WTC11 (cell line): ENCODE data around the gene FGF6. TPM values are rescaled to one million over a fixed set of nuclear protein-coding genes. Genes with fewer than 3 reads are reported as not detected.

Experiments
- ATAC-seq: fragments of 200-7000 bp; cut with Tn5 transposase; 2 replicates; pipeline ENCODE4 v1.10.0; 2021; ENCODE audit warnings: mild to moderate bottlenecking, moderate library complexity
- CTCF ChIA-PET: fragments of 300-600 bp; sonication (Branson Sonifier 250); formaldehyde crosslinking; loops from one replicate; lab custom pipeline; 2021; ENCODE audit warnings: antibody characterized with exemption; lab: Charles Lee
- POLR2A ChIA-PET: fragments of 350-600 bp; sonication (Branson Sonifier 250); formaldehyde crosslinking; loops from one replicate; lab custom pipeline; 2021; ENCODE audit warnings: antibody characterized with exemption; lab: Charles Lee
- DNase-seq: peaks from one replicate; pipeline ENCODE4 v3.0.0; 2021; ENCODE audit warnings: low spot score
- H3K27ac Mint-ChIP-seq: 2 replicates; pipeline ENCODE4 v1.8.0; 2021; ENCODE audit warnings: mixed read lengths
- H3K27me3 Mint-ChIP-seq: 2 replicates; pipeline ENCODE4 v1.8.0; 2021; ENCODE audit warnings: low read depth, mild to moderate bottlenecking, moderate library complexity, mixed read lengths
- H3K36me3 Mint-ChIP-seq: 2 replicates; pipeline ENCODE4 v1.8.0; 2021; ENCODE audit warnings: mixed read lengths
- H3K4me1 Mint-ChIP-seq: 2 replicates; pipeline ENCODE4 v1.8.0; 2022; ENCODE audit warnings: mixed read lengths
- H3K4me3 Mint-ChIP-seq: 2 replicates; pipeline ENCODE4 v1.8.0; 2021; ENCODE audit warnings: mild to moderate bottlenecking, moderate library complexity, mixed read lengths
- H3K9me3 Mint-ChIP-seq: 2 replicates; pipeline ENCODE4 v1.8.0; 2021; ENCODE audit warnings: mixed read lengths
- ATF3 ChIP-seq: sonication (generic); formaldehyde crosslinking; conservative IDR thresholded peaks from 2 replicates; pipeline ENCODE4 v1.8.1; 2022; ENCODE audit warnings: mild to moderate bottlenecking, missing genetic modification reagents
- ATF6 ChIP-seq: sonication (generic); formaldehyde crosslinking; IDR thresholded peaks from 2 replicates; pipeline ENCODE4 v1.8.1; 2023; ENCODE audit warnings: mild to moderate bottlenecking, missing genetic modification reagents
- CBFB ChIP-seq: sonication (generic); formaldehyde crosslinking; IDR thresholded peaks from 2 replicates; pipeline ENCODE4 v1.8.1; 2022; ENCODE audit warnings: mild to moderate bottlenecking, low read depth, missing genetic modification reagents
- CDX4 ChIP-seq: fragments of 250-450 bp; sonication (Bioruptor Pico); IDR thresholded peaks from 2 replicates; pipeline ENCODE4 v1.9.0; 2021; ENCODE audit warnings: moderate library complexity, mild to moderate bottlenecking, inconsistent platforms, borderline replicate concordance
- CREB1 ChIP-seq: sonication (generic); formaldehyde crosslinking; IDR thresholded peaks from 2 replicates; pipeline ENCODE4 v1.8.0; 2023; ENCODE audit warnings: mild to moderate bottlenecking, missing genetic modification reagents
- CREM ChIP-seq: sonication (generic); formaldehyde crosslinking; IDR thresholded peaks from 2 replicates; pipeline ENCODE4 v1.8.1; 2022; ENCODE audit warnings: mild to moderate bottlenecking, missing genetic modification reagents, moderate library complexity
- ELF4 ChIP-seq: sonication (generic); formaldehyde crosslinking; IDR thresholded peaks from 2 replicates; pipeline ENCODE4 v1.8.1; 2022; ENCODE audit warnings: low read depth, mild to moderate bottlenecking, moderate library complexity, missing genetic modification reagents
- ESRRA ChIP-seq: sonication (generic); formaldehyde crosslinking; IDR thresholded peaks from 2 replicates; pipeline ENCODE4 v1.8.1; 2022; ENCODE audit warnings: mild to moderate bottlenecking, missing genetic modification reagents, borderline replicate concordance
- FOXJ3 ChIP-seq: sonication (generic); formaldehyde crosslinking; IDR thresholded peaks from 2 replicates; pipeline ENCODE4 v1.9.0; 2021; ENCODE audit warnings: missing genetic modification reagents, mild to moderate bottlenecking, borderline replicate concordance
- GTF2I ChIP-seq: fragments of 250-450 bp; sonication (Bioruptor Pico); conservative IDR thresholded peaks from 2 replicates; pipeline ENCODE4 v1.4.0; 2021; ENCODE audit warnings: mild to moderate bottlenecking
- HMGXB4 ChIP-seq: sonication (generic); formaldehyde crosslinking; IDR thresholded peaks from 2 replicates; pipeline ENCODE4 v1.8.1; 2023; ENCODE audit warnings: mild to moderate bottlenecking, moderate library complexity, missing genetic modification reagents
- IRF2 ChIP-seq: sonication (generic); formaldehyde crosslinking; IDR thresholded peaks from 2 replicates; pipeline ENCODE4 v1.8.0; 2022; ENCODE audit warnings: low read depth, missing genetic modification reagents, borderline replicate concordance
- JUN ChIP-seq: sonication (generic); formaldehyde crosslinking; IDR thresholded peaks from 2 replicates; pipeline ENCODE4 v1.8.0; 2023; ENCODE audit warnings: mild to moderate bottlenecking, missing genetic modification reagents
- MLX ChIP-seq: sonication (generic); formaldehyde crosslinking; IDR thresholded peaks from 2 replicates; pipeline ENCODE4 v1.8.1; 2023; ENCODE audit warnings: mild to moderate bottlenecking, missing genetic modification reagents, moderate library complexity
- MYBL2 ChIP-seq: sonication (generic); formaldehyde crosslinking; IDR thresholded peaks from 2 replicates; pipeline ENCODE4 v1.8.1; 2023; ENCODE audit warnings: mild to moderate bottlenecking, moderate library complexity, missing genetic modification reagents
- NFATC4 ChIP-seq: fragments of 250-450 bp; sonication (Bioruptor Pico); IDR thresholded peaks from 2 replicates; pipeline ENCODE4 v1.9.0; 2021; ENCODE audit warnings: mild to moderate bottlenecking
- NFE2L1 ChIP-seq: sonication (generic); formaldehyde crosslinking; IDR thresholded peaks from 2 replicates; pipeline ENCODE4 v1.8.1; 2023; ENCODE audit warnings: missing genetic modification reagents
- OVOL2 ChIP-seq: fragments of 250-450 bp; sonication (Bioruptor Pico); IDR thresholded peaks from 2 replicates; pipeline ENCODE4 v1.9.0; 2021; ENCODE audit warnings: mild to moderate bottlenecking, borderline replicate concordance
- PREB ChIP-seq: sonication (generic); formaldehyde crosslinking; IDR thresholded peaks from 2 replicates; pipeline ENCODE4 v1.8.1; 2022; ENCODE audit warnings: mild to moderate bottlenecking, missing genetic modification reagents, moderate library complexity, borderline replicate concordance
- RELA ChIP-seq: sonication (generic); formaldehyde crosslinking; IDR thresholded peaks from 2 replicates; pipeline ENCODE4 v1.8.1; 2022; ENCODE audit warnings: missing genetic modification reagents, mild to moderate bottlenecking, borderline replicate concordance
- SMAD3 ChIP-seq: sonication (generic); formaldehyde crosslinking; IDR thresholded peaks from 2 replicates; pipeline ENCODE4 v1.8.0; 2022; ENCODE audit warnings: missing genetic modification reagents, mild to moderate bottlenecking, borderline replicate concordance
- SP1 ChIP-seq: sonication (generic); formaldehyde crosslinking; conservative IDR thresholded peaks from 2 replicates; pipeline ENCODE4 v1.8.1; 2022; ENCODE audit warnings: missing genetic modification reagents
- STAT6 ChIP-seq: sonication (generic); formaldehyde crosslinking; conservative IDR thresholded peaks from 2 replicates; pipeline ENCODE4 v1.8.1; 2023; ENCODE audit warnings: mild to moderate bottlenecking, low read depth, missing genetic modification reagents, moderate library complexity
- ZNF232 ChIP-seq: sonication (generic); formaldehyde crosslinking; IDR thresholded peaks from 2 replicates; pipeline ENCODE4 v1.8.0; 2022; ENCODE audit warnings: mild to moderate bottlenecking, missing genetic modification reagents
- ZNF317 ChIP-seq: sonication (generic); formaldehyde crosslinking; IDR thresholded peaks from 2 replicates; pipeline ENCODE4 v1.8.1; 2023; ENCODE audit warnings: low read depth, mild to moderate bottlenecking, moderate library complexity, missing genetic modification reagents, borderline replicate concordance
- total RNA-seq: library from RNA; stranded (reverse); gene quantifications from 3 replicates; pipeline ENCODE4 v1.2.3, GENCODE V29; 2021

The FGF6 gene
- total RNA-seq, 1 experiment from 2014 or later = not detected

GRCh38 chr12:4447151-4447550, 1.5 kb upstream of the FGF6 start:
- Mint-ChIP-seq H3K4me3 (no peak overlapping the region), H3K27ac (no peak overlapping the region), H3K9me3 (no peaks in the 10 kb centered on the region), H3K27me3 (peaks cover 22% of the 10 kb centered on the region), H3K36me3 (no peaks in the 10 kb centered on the region), H3K4me1 (peaks cover 63% of the 10 kb centered on the region)
- no peak for DNase-seq
- ChIA-PET POLR2A (no interaction called here), CTCF (no interaction called here)
- no peak for ATAC-seq
- TF ChIP-seq STAT6 (CRISPR knock-in tag) = no peak
- no peak for TF ChIP-seq IRF2 (CRISPR knock-in tag)
- no peak for TF ChIP-seq SMAD3 (CRISPR knock-in tag)
- TF ChIP-seq NFATC4 = no peak
- TF ChIP-seq MYBL2 (CRISPR knock-in tag) = no peak
- TF ChIP-seq CREB1 (CRISPR knock-in tag) = no peak
- TF ChIP-seq ZNF232 (CRISPR knock-in tag) = no peak
- TF ChIP-seq ELF4 (CRISPR knock-in tag) = no peak
- TF ChIP-seq ATF6 = no peak
- no peak for TF ChIP-seq NFE2L1 (CRISPR knock-in tag)
- no peak for TF ChIP-seq RELA (CRISPR knock-in tag)

- ATAC-seq = no peak
- peaks cover 63% of the 10 kb centered on the region for H3K4me1 Mint-ChIP-seq
- no peak for DNase-seq
- H3K36me3 Mint-ChIP-seq = no peaks in the 10 kb centered on the region
- CTCF ChIA-PET = no interaction called here
- H3K27me3 Mint-ChIP-seq = peaks cover 19% of the 10 kb centered on the region
- no peak overlapping the region for H3K27ac Mint-ChIP-seq
- TF ChIP-seq ESRRA (no peak), CDX4 (CRISPR knock-in tag) (no peak), MYBL2 (CRISPR knock-in tag) (no peak), CBFB (CRISPR knock-in tag) (no peak), CREM (CRISPR knock-in tag) (no peak)
- POLR2A ChIA-PET = no interaction called here
- H3K4me3 Mint-ChIP-seq = no peak overlapping the region
- no peaks in the 10 kb centered on the region for H3K9me3 Mint-ChIP-seq
These were observed 720 bp upstream of the FGF6 start for GRCh38 chr12:4446335-4446734.

GRCh38 chr12:4444031-4444430, 1.6 kb downstream of the FGF6 start:
- no peak overlapping the region for H3K27ac Mint-ChIP-seq
- H3K36me3 Mint-ChIP-seq = no peaks in the 10 kb centered on the region
- ChIA-PET CTCF (no interaction called here), POLR2A (no interaction called here)
- no peak for TF ChIP-seq PREB (CRISPR knock-in tag)
- no peak for TF ChIP-seq FOXJ3 (CRISPR knock-in tag)
- no peak for TF ChIP-seq MLX (CRISPR knock-in tag)
- TF ChIP-seq HMGXB4 (CRISPR knock-in tag) = no peak
- no peak for TF ChIP-seq ATF3 (CRISPR knock-in tag)
- no peak for TF ChIP-seq MYBL2 (CRISPR knock-in tag)
- no peak for TF ChIP-seq NFATC4
- TF ChIP-seq JUN (CRISPR knock-in tag) = no peak
- no peak for TF ChIP-seq OVOL2 (CRISPR knock-in tag)
- no peak for TF ChIP-seq SP1 (CRISPR knock-in tag)
- TF ChIP-seq NFE2L1 (CRISPR knock-in tag) = no peak
- TF ChIP-seq GTF2I (CRISPR knock-in tag) = no peak
- TF ChIP-seq ZNF317 (CRISPR knock-in tag) = no peak
- ATAC-seq = no peak
- H3K4me1 Mint-ChIP-seq = peaks cover 63% of the 10 kb centered on the region
- no peak for DNase-seq
- no peaks in the 10 kb centered on the region for H3K9me3 Mint-ChIP-seq
- no peak overlapping the region for H3K4me3 Mint-ChIP-seq
- peaks cover 10% of the 10 kb centered on the region; the same call in 1 of the 2 replicates for H3K27me3 Mint-ChIP-seq
